ENCODE measurements around the gene MYOM1.

MYOM1 gene

DNA sequence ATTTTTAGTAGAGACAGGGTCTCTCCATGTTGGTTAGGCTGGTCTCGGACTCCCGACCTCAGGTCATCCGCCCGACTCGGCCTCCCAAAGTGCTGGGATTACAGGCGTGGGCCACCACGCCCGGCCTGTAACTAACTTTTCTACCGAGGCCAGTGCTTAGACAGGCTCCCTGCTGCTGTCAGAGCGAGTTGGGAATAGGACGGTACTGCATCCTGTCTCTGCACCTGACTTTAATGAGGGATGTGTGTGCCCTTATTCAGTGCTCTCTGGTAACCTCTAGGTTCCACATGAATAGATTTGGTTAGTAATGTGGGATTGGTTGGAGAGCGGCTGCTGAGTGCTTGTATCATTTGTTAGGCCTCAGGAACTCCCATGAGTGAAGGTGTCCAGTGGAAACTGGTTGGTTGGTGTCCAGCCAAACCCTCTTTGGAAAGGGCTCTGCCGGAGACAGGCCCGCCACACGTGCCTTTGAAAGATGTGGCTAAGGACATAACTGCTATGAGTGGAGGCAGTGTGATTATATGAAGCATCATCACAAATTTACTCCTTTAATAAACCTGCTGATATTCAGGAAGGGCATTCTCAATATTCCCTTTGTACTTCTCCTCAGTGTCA is 36.6 kb downstream of the MYOM1 start:
- DNase-seq = no peak

- DNase-seq = no peak
These were observed 39.4 kb downstream of the MYOM1 start for GRCh38 chr18:3180325-3180724.

DNA sequence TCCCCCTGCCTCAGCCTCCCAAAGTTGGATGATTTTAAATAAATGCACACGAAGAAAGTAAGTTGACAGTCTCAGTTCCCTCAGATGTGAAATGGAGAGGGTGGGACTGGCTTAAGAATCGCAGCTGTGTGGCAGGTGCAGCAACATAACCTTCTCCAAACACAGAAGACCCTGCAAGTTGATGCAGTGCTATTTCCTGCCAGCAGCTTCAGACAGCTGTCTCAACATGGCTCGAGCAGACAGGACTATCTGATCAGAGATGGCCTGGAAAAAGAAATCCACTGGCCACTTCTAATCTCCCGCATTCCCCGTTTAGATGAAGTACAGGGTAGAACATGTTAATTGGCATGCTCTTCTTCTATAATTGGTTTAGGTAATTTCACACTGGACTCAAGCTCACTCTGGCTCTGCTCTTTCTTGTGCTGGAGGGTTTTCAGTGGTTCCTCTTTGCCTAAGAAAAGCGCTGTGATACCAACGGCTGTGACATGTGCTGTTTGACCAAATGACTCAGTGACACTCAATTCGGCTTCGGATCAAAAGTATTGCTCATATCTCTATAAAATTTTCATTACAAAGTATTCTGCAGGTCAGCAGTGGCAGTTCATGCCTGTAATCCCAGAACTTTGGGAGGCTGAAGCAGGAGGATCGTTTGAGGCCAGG is 40.2 kb downstream of the MYOM1 start:
- no peak for DNase-seq

DNA sequence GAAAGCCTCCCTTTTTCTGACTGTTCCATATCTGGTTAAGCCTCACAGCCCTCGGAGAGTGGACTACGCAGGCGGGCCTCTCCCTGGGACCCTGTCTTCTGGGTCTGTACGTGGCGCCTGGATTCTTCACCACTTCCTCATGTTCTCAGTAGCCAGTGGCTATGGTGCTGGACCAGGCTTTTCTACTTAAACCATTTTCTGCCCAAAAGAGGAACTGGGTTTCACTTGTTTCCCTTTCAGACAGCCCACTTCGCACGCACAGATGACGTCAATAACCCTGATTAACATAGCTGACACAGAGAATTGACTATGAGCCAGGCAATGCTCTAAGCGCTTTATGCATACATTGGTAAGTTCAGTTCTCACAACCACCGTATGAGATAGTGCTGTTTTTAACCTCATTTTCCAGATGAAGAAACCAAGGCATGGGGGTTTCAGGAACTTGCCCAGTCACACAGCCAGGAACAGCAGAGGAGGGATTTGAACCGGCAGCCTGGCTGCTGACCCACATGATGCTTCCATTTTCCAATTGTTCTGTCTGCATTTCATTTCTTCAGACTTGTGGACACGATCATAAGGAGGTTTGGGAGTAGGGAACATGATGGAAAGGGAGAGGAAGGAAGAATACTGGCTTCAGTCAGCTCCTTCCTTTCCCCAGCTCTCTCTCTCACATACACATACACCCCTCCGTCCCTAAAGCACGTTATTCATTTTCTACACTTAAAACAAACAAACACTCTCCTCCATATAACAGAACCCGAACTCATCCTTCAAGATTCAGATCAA is 41.7 kb downstream of the MYOM1 start:
- DNase-seq = no peak

- DNase-seq = no peak
These were observed 44.5 kb downstream of the MYOM1 start for GRCh38 chr18:3175195-3175758.

DNA sequence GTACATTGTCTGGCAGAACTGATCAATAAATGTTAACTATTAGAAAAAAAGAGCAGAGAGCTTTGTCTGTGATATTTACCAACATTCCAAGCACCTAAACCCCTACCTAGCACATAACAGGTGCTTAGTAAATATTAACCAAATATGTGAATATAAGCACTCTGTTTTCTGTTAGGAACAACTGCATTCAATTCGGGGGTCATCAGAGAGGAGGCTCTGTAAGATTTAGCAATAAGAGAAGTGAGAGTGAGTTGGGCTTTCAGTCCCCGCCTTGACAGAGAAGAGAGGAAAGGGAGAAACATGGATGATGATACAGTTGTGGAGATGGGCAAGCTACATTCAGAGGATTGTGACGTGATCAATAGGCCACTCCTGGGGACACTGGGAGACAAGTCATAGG is 47.7 kb downstream of the MYOM1 start:
- DNase-seq = no peak

- no peak for DNase-seq
These were observed 48.1 kb downstream of the MYOM1 start for GRCh38 chr18:3171631-3172030.

- DNase-seq = no peak
These were observed 49.2 kb downstream of the MYOM1 start for GRCh38 chr18:3170441-3171161.

DNA sequence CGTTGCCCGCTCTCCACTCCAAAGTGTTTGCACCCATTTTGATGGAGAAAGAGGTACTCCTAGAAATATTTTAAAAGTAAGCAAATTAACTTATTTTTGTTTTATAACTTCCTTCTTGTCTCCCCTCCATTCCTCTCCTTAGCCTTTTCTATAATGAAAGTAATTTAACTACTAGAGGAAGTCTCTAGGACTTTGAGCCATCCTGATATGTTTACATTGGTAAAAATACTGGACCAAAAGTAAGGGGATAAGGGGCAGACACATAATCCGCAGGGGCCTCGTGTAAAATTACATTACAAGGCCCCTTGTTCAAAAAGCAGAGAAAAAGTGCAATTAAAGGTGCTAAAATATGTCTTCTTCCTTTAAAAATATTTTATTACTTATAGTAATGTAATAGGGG is 55.4 kb downstream of the MYOM1 start:
- no peak for DNase-seq

- DNase-seq = no peak
These were observed 55.8 kb downstream of the MYOM1 start for GRCh38 chr18:3163968-3164367.

- DNase-seq = no peak
These were observed 57.6 kb downstream of the MYOM1 start for GRCh38 chr18:3162181-3162580.

DNA sequence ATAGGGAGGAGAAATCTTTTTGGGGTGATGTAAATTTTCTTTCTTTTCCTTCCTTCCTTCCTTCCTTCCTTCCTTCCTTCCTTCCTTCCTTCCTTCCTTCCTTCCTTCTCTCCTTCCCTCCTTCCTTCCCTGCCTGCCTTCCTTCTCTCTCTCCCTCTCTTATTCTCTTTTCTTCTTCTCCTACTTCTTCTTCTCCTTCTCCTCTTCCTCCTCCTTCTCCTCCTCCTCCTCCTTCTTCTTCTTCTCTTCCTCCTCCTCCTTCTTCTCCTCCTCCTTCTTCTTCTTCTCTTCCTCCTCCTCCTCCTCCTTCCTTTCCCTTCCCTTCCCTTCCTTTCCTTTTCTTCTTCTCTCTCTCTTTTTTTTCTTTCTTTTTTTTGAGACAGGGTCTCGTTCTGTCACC is 59.9 kb downstream of the MYOM1 start:
- no peak for DNase-seq

DNA sequence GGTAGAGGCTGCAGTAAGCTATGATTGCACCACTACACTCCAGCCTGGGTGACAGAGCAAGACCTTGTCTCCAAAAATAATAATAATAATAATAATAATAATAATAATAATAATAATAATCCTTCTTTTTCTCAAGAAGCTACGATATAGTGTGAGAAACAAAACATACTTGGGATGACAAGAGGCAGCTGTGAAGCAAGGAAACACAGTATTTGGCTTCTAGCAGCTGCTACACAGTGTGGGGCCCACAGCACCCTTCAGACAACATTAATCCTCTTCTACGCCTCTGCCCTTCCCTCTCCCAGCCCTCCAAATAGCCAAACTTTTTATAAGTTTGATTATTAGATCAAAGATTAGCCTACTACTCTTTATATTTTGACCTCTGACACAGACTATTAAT is 62.2 kb downstream of the MYOM1 start:
- DNase-seq = no peak

DNA sequence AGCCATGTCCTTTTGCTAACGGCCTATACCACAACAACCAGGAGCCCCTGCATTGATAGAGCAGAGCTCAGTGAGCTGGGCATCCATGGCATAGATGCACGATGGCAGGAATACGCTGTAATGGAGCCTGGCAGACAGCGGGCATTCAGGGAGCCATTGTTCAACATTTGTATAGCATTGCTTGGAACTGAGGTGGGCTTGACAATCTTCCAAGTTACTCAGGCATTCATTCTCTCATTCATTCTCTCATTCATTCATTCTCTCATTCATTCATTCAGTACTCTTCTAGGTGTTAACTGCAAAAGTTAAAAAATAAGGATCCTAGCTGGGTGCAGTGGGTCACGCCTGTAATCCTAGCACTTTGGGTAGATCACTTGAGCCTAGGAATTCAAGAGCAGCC is 62.7 kb downstream of the MYOM1 start:
- no peak for DNase-seq

DNA sequence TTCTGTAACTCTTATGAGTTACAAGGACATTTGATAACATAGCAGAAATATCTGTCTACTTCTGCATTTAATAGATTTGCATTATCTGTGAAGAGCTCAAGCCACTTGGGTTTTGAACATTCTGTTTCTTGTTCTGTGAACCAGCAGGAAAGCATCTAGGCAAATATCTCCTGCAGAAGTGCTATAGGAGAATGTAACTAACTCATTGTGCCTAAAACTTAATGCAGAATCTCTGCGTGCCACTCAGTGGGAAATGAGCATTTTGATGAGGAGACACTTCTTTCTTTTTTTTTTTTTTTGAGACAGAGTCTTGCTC is 63.5 kb downstream of the MYOM1 start:
- DNase-seq = no peak

GRCh38 chr18:3154214-3154613 is 65.6 kb downstream of the MYOM1 start:
- DNase-seq = no peak

- no peak for DNase-seq
These were observed 66.6 kb downstream of the MYOM1 start for GRCh38 chr18:3153107-3153704.

DNA sequence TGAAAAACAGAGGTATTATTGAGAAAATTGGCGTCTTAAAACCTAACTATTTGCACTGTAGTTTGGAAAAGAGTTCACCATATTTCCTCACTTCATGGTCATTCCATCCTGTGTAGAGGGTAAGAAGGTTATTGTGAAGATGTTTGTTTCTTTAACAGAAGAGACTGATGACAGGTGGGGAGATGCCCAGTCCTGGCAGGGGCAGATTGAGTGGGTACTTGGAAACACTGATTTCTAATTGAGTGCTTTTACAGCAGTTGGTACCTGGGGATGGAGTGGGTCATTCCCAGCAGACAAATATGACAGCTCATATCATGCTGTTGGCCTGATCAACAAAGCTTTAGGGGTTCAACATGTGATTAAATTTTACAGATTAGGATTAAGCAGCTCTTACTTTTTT is 67.5 kb downstream of the MYOM1 start:
- DNase-seq = no peak

GRCh38 chr18:3151399-3152264 is 68.1 kb downstream of the MYOM1 start:
- DNase-seq = no peak

GRCh38 chr18:3150688-3151087 is 69.1 kb downstream of the MYOM1 start:
- DNase-seq = no peak

DNA sequence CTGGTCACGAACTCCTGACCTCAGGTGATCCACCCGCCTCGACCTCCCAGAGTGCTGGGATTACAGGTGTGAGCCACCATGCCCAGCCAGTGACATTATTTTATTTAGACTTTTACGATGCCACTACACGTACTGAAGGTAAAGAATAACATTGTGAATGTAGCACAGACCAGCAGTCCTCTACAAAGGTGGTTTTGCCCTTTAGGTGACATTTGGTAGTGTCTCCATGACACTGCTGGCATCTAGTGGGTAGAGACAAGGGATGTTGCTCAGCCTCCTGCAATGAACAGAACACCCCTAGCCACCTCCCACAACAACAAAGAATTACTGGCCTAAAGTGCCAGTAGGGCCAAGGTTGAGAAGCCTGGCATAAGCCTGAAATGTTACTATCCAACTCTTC is 69.5 kb downstream of the MYOM1 start:
- no peak for DNase-seq

DNA sequence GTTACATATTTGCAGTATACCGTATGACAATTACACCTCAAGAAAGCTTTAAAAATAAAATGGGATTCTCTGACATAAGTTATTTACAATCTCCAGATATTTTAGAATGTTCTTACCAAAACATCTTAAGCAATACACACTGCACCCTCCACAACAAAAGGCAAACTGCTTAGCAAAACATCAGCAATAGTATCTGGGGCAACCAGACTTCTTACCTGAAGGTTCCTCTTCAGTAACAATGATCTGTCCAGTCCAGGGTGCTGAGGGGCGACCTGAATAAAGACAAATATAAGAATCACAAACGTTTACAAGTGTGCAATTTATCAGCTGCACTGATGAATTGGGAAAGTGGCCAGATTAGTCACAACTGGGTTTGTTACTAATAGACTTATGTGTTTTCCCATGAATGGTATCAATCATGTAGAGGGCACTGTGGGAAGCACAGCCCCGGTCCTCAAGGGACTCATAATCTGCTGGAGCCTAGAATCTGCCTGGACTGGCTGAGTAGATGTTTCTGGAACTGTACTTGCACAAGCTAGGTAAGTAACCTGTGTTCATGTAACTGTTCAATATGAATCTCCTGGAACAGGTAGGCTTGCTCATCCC is 70.7 kb downstream of the MYOM1 start:
- no peak for DNase-seq
